Measurements from ENCODE around the gene TXN.

GRCh38 chr9:110224583-110224982, 31.7 kb downstream of the TXN start:
- TF ChIP-seq CTCF (IDR thresholded peaks at IDR 0.05) (no peak), POLR2A (IDR thresholded peaks at IDR 0.05) (no peak), POLR2AphosphoS5 (IDR thresholded peaks at IDR 0.05) (no peak)

All from breast epithelium (tissue), 3 donors.